HG03159 (cell line): ENCODE results near the gene IQGAP1.
"Not testable (repeated sequence)": the region's sequence is repeated elsewhere in the genome, so short reads cannot be mapped to it uniquely, and the experiment has no call there.

Experiments used
- ATAC-seq: cut with Tn5 transposase; IDR thresholded peaks from one replicate; pipeline ENCODE4 v1.9.1; 2021; ENCODE audit warnings: mild to moderate bottlenecking, moderate library complexity; ENCODE audit not compliant: unreplicated experiment

Gene IQGAP1

GRCh38 chr15:90409587-90409986, 21.5 kb downstream of the IQGAP1 start:
- not testable (repeated sequence) for ATAC-seq

GRCh38 chr15:90410316-90410715, 22.3 kb downstream of the IQGAP1 start:
- not testable (repeated sequence) for ATAC-seq

- ATAC-seq: no peak
Observed at GRCh38 chr15:90411176-90411575, 23.1 kb downstream of the IQGAP1 start.

- ATAC-seq: peak; percentile 79
Observed at GRCh38 chr15:90412356-90413194, 24.5 kb downstream of the IQGAP1 start.

- ATAC-seq: no peak
Observed at GRCh38 chr15:90413411-90414379, 25.7 kb downstream of the IQGAP1 start.

- ATAC-seq: no peak
Observed at GRCh38 chr15:90414408-90415028, 26.5 kb downstream of the IQGAP1 start.

- ATAC-seq: not testable (repeated sequence)
Observed at GRCh38 chr15:90416052-90416451, 28.0 kb downstream of the IQGAP1 start.

GRCh38 chr15:90418627-90419026, 30.6 kb downstream of the IQGAP1 start:
- no peak for ATAC-seq

- peak; percentile 35 for ATAC-seq
Observed at GRCh38 chr15:90419206-90419605, 31.2 kb downstream of the IQGAP1 start.

- ATAC-seq: peak; percentile 60
Observed at GRCh38 chr15:90419738-90420406, 31.8 kb downstream of the IQGAP1 start.

- no peak for ATAC-seq
Observed at GRCh38 chr15:90420451-90420850, 32.4 kb downstream of the IQGAP1 start.

- ATAC-seq: no peak
Observed at GRCh38 chr15:90421527-90421926, 33.5 kb downstream of the IQGAP1 start.

- ATAC-seq: no peak
Observed at GRCh38 chr15:90422043-90422442, 34.0 kb downstream of the IQGAP1 start.

- no peak for ATAC-seq
Observed at GRCh38 chr15:90422936-90423335, 34.9 kb downstream of the IQGAP1 start.

- ATAC-seq: no peak
Observed at GRCh38 chr15:90423801-90424319, 35.8 kb downstream of the IQGAP1 start.

GRCh38 chr15:90425726-90426346, 37.8 kb downstream of the IQGAP1 start:
- ATAC-seq: no peak

GRCh38 chr15:90427185-90427584, 39.1 kb downstream of the IQGAP1 start:
- no peak for ATAC-seq

GRCh38 chr15:90432253-90432652, 44.2 kb downstream of the IQGAP1 start:
- no peak for ATAC-seq

GRCh38 chr15:90435652-90436337, 47.8 kb downstream of the IQGAP1 start:
- no peak for ATAC-seq
